IPS-18a (cell line): ENCODE measurements around the gene CCDC149.

Source experiments
- H3K27ac ChIP-seq: one replicate; pipeline ENCODE4 v1.5.1; 2013; ENCODE audit warnings: low read length
- H3K27me3 ChIP-seq: one replicate; pipeline ENCODE4 v1.6.1; 2013; ENCODE audit warnings: mild to moderate bottlenecking, low read length; ENCODE audit not compliant: control insufficient read depth, insufficient read depth
- H3K36me3 ChIP-seq: one replicate; pipeline ENCODE4 v1.6.1; 2013; ENCODE audit warnings: low read depth, low read length; ENCODE audit not compliant: control insufficient read depth
- H3K4me1 ChIP-seq: one replicate; pipeline ENCODE4 v1.6.1; 2013; ENCODE audit warnings: low read depth, low read length; ENCODE audit not compliant: control insufficient read depth
- H3K4me3 ChIP-seq: one replicate; pipeline ENCODE4 v1.5.1; 2013; ENCODE audit warnings: low read length
- H3K9ac ChIP-seq: one replicate; pipeline ENCODE4 v1.6.1; 2013; ENCODE audit warnings: mild to moderate bottlenecking, low read length, moderate library complexity
- H3K9me3 ChIP-seq: one replicate; pipeline ENCODE4 v1.6.1; 2013; ENCODE audit warnings: low read depth, low read length; ENCODE audit not compliant: control insufficient read depth

Gene CCDC149

DNA sequence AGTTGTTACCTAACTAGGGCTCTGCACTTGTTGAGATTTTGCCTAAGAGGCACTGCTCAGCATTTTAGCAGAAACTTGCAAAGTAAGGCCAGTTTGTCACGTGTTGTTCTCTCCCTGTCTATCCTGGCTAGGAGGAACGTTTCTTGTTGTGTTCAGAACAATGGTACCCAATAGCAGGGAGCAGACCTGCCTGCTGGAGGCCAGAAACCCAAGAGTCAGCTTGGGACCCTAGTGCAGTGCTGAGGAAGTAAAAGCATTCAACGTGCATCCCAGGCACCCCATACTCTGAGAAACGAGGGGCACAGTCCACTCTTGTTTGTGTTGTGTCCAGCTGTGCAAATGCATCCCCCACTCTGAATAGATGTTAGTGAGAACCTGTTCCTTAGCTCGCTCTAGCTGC is 75.1 kb downstream of the CCDC149 start:
- H3K4me1 ChIP-seq: no peaks in the 10 kb centered on the region
- no peaks in the 10 kb centered on the region for H3K36me3 ChIP-seq
- H3K9me3 ChIP-seq: no peaks in the 10 kb centered on the region
- no peak overlapping the region for H3K9ac ChIP-seq
- no peaks in the 10 kb centered on the region for H3K27me3 ChIP-seq
- no peak overlapping the region for H3K27ac ChIP-seq
- H3K4me3 ChIP-seq: no peak overlapping the region

DNA sequence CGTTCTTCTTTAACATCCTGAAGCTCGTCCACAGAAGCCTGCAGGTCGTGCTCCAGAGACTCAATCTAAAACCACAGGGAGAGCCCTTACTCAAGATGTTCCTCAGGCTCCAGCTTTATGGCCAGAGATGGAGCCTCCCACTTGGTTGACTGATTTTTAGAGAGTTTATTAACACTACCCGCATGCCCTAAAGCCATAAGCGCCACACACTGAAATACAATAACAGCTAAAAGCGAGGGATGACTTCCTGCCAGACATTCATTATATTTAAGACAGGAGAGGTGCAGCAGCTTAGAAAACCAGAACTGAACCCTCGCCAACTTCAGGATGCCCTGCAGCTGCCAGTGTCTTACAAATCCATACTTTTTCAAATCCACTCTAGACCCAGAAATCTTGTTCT is 75.5 kb downstream of the CCDC149 start:
- Histone ChIP-seq H3K9me3 (no peaks in the 10 kb centered on the region), H3K27ac (no peak overlapping the region), H3K4me1 (no peaks in the 10 kb centered on the region), H3K4me3 (no peak overlapping the region), H3K9ac (no peak overlapping the region), H3K27me3 (no peaks in the 10 kb centered on the region), H3K36me3 (no peaks in the 10 kb centered on the region)

DNA sequence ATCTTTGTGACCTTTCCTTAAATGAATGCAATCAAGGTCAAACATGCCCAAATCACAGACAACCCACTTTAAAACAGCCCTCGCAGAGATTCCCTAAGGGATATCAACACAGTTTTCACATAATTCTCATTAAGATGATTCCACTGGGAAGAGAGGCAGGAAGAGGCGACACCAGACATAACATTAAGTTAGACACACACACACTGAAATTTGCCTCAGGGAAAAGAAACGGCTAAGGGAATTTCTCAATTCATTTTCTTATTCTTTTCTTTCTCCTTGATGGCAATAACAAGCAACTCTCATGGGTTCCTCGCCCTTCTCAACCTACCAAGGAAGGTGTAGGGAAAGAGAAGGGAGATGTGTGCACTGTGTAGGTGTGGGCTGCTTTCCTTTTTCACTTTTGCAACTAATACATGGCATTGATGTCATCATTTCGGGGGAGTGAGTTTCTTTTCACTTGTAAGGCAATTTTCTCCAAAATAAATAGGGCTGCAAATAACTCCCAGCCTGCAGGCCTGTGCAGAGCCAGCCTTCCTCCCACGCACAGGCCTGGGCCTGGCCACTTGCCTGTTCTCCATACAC is 76.1 kb downstream of the CCDC149 start:
- Histone ChIP-seq H3K9ac (no peak overlapping the region), H3K4me1 (no peaks in the 10 kb centered on the region), H3K27ac (no peak overlapping the region), H3K36me3 (no peaks in the 10 kb centered on the region), H3K4me3 (no peak overlapping the region), H3K9me3 (no peaks in the 10 kb centered on the region), H3K27me3 (no peaks in the 10 kb centered on the region)

DNA sequence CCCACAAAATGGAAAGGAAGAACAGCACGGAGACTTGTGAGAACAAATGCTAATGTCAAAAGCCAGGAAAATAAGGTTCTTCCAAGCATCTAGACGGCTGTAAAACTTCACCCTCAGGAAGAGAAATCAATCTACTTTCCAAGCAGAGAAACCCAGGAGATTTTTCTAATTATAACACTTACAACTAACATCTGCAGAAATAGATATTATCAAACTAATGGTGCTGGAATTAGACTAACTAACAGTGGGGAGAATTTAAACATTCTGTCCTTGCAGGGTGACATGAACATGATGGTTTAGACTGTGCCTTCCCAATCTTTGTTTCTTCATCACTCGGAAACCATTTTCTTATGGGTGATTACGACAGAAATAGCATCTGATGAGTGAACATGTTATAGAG is 77.1 kb downstream of the CCDC149 start:
- Histone ChIP-seq H3K4me1 (no peaks in the 10 kb centered on the region), H3K36me3 (no peaks in the 10 kb centered on the region), H3K27me3 (no peaks in the 10 kb centered on the region), H3K9ac (no peak overlapping the region), H3K27ac (no peak overlapping the region), H3K4me3 (no peak overlapping the region), H3K9me3 (no peaks in the 10 kb centered on the region)

DNA sequence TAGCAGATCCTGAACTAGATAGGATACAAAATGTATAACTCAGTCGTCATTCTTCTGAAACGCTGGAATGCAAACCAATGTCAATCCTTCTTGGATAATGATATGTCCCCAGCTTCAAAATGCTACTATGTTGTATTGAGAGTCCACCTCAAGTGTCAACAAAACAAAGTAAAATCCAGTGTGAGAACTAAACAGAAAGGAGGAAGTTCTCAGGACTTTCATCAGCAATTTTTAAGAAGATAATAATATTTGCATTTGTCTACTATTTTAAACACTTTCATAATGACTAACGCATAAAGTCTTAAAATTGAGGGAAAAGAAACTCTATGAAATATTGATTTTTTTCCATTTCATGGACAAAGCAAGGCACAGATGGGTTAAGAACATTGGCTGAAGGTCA is 81.2 kb downstream of the CCDC149 start:
- Histone ChIP-seq H3K36me3 (no peaks in the 10 kb centered on the region), H3K27ac (no peak overlapping the region), H3K4me3 (no peak overlapping the region), H3K9ac (no peak overlapping the region), H3K4me1 (no peaks in the 10 kb centered on the region), H3K9me3 (no peaks in the 10 kb centered on the region), H3K27me3 (no peaks in the 10 kb centered on the region)

DNA sequence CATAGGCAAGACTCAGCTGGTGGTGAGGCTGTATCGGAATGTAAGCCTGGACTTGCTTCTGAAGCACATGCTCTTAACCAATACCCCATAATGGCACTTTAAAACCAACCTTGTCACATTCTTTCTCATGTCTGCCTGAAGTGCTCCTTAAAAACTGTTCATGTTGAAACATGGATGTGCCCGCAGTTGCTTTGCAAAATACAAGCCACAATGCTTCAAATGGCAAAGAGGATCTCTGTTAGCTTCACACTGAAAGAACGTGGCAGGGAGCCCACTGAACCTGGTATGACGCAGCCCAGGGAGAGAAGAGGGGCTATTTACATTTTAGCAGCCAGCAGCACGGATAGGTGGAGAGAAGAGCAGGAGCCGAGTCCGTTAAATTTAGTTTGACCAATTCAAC is 88.1 kb downstream of the CCDC149 start:
- H3K9me3 ChIP-seq: no peaks in the 10 kb centered on the region
- no peaks in the 10 kb centered on the region for H3K27me3 ChIP-seq
- no peak overlapping the region for H3K9ac ChIP-seq
- H3K27ac ChIP-seq: no peak overlapping the region
- H3K4me3 ChIP-seq: no peak overlapping the region
- no peaks in the 10 kb centered on the region for H3K36me3 ChIP-seq
- H3K4me1 ChIP-seq: no peaks in the 10 kb centered on the region

DNA sequence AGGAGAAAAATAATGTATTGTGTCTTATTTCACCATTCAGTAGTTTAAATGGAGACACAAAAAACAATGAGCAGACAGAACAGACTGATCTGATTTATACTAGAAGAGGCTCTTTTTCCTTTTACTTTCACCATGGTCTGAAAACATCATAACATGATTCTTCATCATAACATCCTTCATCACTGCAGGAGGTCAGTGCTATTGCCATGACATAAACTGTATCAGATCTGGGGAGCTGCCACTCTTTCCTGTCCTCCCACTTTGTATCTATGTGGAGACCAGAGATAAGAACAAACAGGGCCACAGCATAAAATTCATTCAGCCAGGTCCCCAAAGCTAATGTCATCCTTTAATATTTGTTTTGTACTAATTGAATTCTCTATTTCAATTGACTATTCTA is 92.3 kb downstream of the CCDC149 start:
- Histone ChIP-seq H3K27ac (no peak overlapping the region), H3K9me3 (no peaks in the 10 kb centered on the region), H3K27me3 (no peaks in the 10 kb centered on the region), H3K36me3 (no peaks in the 10 kb centered on the region), H3K9ac (no peak overlapping the region), H3K4me3 (no peak overlapping the region), H3K4me1 (no peaks in the 10 kb centered on the region)

DNA sequence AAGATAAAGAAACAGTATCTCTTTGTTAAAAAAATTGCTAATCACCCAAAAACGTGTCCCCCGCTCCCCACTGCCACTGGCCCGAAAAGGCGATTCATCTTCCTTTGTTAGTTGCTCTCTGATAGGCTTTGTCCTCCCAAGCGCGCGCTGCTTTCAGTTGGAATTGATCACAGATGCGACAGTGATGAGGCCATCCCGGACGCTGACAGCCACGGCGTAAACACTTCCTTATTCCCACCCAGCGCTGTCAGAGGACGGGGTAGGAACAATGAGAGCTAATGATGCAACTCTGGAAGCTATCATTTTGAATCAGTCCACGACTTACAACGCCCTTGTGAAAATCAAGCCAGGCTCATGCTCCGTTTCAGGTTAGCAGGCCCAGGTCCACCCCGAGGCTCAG is 96.0 kb downstream of the CCDC149 start:
- Histone ChIP-seq H3K4me1 (no peaks in the 10 kb centered on the region), H3K27me3 (no peaks in the 10 kb centered on the region), H3K36me3 (no peaks in the 10 kb centered on the region), H3K9ac (no peak overlapping the region), H3K9me3 (no peaks in the 10 kb centered on the region), H3K27ac (no peak overlapping the region), H3K4me3 (no peak overlapping the region)

DNA sequence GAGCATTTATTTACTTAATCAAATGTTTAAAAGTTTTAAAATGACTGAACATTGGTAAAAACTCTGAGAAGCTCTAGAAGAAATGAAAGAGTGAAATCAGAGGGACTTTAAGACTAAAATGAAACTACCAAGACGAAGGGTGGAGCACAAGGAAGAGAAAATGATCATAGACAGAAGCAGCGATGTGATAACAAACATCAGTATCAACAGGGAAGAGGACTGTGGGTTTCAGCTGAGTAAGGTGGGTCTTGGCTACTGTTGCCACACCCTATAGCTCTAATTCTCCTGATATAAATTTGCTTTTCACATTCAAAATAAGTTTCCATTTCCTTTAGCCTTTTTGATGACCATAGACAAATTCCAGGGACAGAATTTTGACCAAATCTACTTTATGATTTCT is 99.1 kb downstream of the CCDC149 start:
- Histone ChIP-seq H3K36me3 (no peaks in the 10 kb centered on the region), H3K4me1 (no peaks in the 10 kb centered on the region), H3K9me3 (no peaks in the 10 kb centered on the region), H3K4me3 (no peak overlapping the region), H3K9ac (no peak overlapping the region), H3K27me3 (no peaks in the 10 kb centered on the region), H3K27ac (no peak overlapping the region)

DNA sequence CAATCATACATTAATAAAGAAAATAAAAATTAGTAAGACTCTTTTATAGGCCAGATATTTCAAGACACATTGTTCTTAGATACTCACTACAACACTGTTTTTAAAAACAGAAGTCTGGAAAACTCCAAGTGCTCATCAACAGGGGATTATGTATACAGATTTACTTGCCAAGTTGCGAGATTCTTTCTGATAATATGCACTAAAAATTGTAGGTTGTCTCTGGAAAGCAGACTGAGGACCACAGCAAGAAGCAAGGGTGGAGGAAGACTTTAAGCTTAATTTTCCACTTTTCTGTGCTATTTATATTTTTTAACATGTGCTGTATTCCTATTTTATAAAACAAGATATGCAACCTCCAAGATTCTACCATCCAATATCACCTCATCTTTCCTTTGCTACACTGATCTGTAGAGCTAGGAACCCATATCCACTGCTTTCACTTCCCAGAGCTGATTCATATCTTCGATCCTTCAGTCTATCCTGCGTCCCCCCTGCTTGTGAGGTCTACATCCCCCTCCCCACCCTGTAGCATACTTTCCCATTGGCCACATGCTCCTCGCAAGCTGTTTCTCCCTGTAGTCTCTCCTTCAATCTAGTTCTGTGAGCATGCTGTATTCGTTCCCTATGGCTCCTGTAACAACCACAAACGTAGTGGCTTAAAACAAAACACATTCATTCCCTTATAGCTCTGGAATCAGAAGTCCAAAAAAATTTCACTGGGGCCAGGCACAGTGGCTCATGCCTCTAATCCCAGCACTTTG is 101.8 kb downstream of the CCDC149 start:
- H3K27me3 ChIP-seq: no peaks in the 10 kb centered on the region

DNA sequence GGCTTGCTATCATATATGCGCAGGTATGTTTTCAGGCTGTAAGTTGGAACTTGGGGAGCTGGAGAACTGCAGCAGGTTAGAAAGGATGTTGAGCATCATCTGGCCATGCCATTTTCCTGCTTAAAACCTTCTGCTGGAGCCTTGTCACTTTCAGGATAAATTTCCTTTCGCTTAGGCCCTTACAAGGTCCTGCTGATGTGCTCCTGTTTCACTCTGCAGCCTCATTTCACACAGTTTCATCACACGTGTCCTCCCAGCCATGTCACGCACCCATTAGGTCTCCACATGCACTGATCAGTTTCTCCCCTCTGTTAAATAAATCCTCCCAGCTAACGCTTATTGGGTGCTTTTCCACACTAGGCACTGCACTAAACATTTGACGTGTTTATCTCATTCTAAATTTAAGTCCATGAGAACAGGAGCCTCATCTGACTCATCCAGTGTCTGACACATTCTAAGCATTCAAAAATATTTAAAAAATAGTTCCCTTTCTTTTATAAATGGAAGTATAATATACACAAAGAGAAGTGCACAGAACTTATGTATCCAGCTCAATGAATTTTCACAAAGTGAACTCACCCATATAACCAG is 102.9 kb downstream of the CCDC149 start:
- Histone ChIP-seq H3K36me3 (no peaks in the 10 kb centered on the region), H3K4me3 (no peak overlapping the region), H3K27me3 (no peaks in the 10 kb centered on the region), H3K4me1 (peaks cover 6% of the 10 kb centered on the region), H3K27ac (no peak overlapping the region), H3K9ac (no peak overlapping the region), H3K9me3 (no peaks in the 10 kb centered on the region)

More for the DNA sequence above, 101.8 kb downstream of the CCDC149 start:
- H3K9ac ChIP-seq: no peak overlapping the region
- no peak overlapping the region for H3K27ac ChIP-seq
- no peaks in the 10 kb centered on the region for H3K36me3 ChIP-seq
- no peaks in the 10 kb centered on the region for H3K4me1 ChIP-seq
- no peaks in the 10 kb centered on the region for H3K9me3 ChIP-seq
- no peak overlapping the region for H3K4me3 ChIP-seq

DNA sequence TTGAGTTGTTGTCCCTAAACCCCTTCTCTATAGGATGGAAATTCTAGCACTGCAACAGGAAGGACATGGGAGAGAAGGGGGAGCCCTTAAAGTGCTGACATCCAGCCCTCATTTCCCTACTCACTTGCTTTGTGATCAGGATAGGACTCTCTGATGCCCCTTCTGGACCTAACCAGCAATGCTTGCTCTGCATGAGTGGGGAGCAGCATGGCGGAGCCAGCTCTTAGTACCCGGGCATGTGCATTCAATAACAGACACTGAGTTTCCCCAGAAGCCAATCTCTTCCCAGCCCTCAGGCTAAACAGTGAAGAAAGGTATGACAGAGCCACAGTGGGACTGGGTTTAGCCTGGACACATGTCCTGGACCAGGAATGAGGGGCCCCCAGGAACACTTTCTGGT is 103.5 kb downstream of the CCDC149 start:
- H3K4me1 ChIP-seq: peaks cover 6% of the 10 kb centered on the region
- no peaks in the 10 kb centered on the region for H3K9me3 ChIP-seq
- H3K27me3 ChIP-seq: no peaks in the 10 kb centered on the region
- no peaks in the 10 kb centered on the region for H3K36me3 ChIP-seq
- H3K9ac ChIP-seq: no peak overlapping the region
- no peak overlapping the region for H3K27ac ChIP-seq
- H3K4me3 ChIP-seq: no peak overlapping the region
